GM21576 (cell line): ENCODE data around the gene ABCA8.

Source experiments
- ATAC-seq: cut with Tn5 transposase; IDR thresholded peaks from one replicate; pipeline ENCODE4 v1.9.1; 2021; ENCODE audit warnings: mild to moderate bottlenecking, moderate library complexity; ENCODE audit not compliant: unreplicated experiment

ABCA8 gene

DNA sequence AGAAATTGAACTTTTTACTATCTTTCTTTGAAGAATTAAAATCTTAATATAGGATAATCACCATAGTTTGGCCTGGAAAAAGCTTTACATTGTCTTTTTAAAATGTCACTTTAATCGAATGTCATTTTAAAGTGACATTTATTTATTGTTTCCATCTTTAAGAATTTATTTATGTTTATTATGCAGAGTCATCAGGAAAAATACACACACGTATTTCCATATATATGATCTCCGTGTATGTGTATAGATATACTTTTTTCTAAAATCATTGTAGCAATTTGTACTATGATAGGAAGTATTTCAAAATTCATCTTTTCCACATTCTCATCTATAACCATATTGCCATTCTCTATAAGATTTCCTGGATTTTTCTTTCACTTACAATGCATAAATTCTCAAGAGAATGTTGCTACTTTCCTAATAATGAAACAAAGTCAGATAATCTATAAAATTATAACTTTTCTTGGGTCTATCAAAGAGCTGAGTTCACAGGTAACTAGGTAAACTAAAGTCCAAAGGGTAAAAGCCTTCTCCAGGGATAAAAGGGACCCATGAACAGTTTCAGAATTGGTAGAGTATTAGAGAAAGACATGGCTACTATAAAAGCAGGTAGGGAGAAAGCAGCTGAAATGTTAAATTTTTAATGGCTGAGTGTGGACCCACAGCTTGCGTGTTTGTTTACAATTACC, 11.9 kb downstream of the ABCA8 start:
- ATAC-seq: no peak

GRCh38 chr17:68942389-68942788, 12.8 kb downstream of the ABCA8 start:
- no peak for ATAC-seq

DNA sequence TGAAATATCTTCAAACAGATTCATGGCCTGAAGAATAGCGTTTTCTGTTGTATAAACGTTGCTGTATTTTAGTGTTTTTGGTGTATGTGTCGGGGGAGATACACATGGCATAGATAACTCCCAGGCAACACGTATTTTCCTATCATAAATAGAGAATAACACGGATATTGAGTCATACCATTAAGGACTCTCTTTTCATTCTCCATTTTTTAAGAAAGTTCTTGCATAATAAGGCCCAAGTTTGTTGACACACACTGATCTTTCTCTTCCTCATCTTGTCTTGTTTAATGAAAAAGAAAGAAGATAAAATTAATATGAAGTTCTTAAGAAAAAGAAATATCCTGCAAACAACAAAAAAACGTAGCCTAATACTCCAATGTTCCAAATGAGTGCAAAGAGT, 13.4 kb downstream of the ABCA8 start:
- ATAC-seq: no peak

GRCh38 chr17:68939195-68939594, 16.0 kb downstream of the ABCA8 start:
- ATAC-seq: no peak

- ATAC-seq: no peak
Observed at GRCh38 chr17:68937890-68938514, 17.2 kb downstream of the ABCA8 start.

- no peak for ATAC-seq
Observed at GRCh38 chr17:68927516-68927915, 27.7 kb downstream of the ABCA8 start.

DNA sequence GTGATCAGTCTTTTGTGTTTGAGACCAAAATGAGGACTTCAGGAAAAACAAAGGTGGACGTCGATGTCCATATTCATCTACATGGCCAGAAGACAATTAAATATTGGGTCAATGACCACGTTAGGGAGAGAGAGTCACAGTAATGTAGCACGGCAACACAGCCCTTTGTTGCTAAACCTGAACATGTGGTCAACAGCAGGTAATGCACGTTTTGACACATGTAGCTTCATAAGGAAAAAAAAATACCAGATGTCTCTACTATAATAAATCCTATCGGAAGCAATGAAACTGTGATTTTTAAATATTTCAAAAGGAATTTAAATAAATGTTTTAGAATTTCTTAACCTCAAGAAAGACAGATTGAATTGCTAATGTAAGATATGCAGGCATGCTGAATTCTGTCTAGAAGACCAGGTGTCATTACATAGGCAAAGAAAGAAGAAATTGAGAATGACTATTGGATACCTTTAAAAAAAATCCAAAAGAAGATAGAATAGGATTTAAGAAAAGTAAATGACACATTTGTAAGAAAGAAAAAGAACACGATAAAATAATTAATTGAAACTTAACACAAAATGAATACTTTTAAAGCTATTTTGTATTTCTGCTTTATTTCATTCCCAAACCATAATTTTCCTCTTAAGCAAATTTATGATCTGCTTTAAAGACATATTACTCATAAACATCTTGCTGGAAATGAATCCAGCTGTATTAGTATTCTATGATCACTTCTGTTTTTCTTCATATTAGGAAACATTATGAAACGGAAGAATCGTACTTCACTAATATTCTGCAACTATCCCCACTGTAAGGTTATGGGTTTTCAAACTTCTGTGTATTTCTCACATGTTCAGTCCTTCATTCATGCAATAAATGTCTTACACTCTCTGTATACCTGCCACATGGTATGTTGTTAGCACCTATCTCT, 30.1 kb downstream of the ABCA8 start:
- ATAC-seq: no peak

DNA sequence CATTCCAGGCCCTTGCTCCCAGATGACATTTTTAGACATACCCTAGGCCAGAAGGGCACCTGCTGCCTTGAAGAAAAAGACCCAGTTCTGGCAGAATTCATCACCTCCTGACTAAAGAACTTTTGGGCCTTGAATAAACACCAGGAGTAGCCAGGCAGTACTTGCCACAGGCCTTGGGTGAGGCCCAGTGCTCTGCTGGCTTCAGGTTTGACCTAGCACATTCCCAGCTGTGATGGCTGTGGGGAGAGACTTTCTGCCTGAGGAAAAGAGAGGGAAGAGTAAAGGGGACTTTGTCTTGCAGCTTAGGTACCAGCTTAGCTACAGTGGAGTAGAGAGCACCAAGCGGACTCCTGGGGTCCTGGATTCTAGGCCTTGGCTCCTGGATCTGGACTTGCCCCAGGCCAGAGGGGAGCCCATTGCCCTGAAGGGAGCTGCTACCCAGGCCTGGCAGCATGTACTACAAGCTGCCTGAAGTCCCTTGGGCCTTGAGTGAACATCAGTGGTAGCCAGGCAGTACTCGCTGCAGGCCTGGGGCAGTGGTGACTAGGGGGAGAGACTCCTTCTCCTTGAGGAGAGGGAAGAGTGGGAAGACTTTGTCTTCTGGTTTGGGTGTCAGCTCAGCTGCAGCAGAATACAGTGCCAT, 44.3 kb downstream of the ABCA8 start:
- ATAC-seq: no peak

GRCh38 chr17:68910251-68910705, 44.9 kb downstream of the ABCA8 start:
- no peak for ATAC-seq

DNA sequence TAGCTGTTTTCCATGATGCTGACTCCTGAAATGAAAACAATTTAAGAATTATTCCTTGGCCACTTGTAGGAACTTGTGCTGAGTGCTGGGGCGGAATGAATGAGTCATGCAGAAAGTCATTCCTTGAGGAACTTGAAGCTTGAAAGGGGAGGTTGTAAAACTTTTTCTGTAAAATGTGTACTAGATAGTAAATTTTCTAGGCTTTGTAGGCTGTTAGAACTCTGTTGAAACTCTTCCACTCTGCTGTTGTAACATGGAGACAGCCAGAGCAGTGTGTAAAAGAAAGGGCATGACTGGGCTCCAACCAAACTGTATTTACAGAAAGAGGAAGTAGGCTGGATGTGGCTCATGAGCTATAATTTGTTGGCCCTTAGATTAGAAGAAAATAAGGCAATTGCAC, 46.1 kb downstream of the ABCA8 start:
- ATAC-seq: no peak

GRCh38 chr17:68908045-68908444, 47.1 kb downstream of the ABCA8 start:
- peak; percentile 66 for ATAC-seq

- no peak for ATAC-seq
Observed at GRCh38 chr17:68906638-68907037, 48.6 kb downstream of the ABCA8 start.

- no peak for ATAC-seq
Observed at GRCh38 chr17:68903286-68903685, 51.9 kb downstream of the ABCA8 start.

DNA sequence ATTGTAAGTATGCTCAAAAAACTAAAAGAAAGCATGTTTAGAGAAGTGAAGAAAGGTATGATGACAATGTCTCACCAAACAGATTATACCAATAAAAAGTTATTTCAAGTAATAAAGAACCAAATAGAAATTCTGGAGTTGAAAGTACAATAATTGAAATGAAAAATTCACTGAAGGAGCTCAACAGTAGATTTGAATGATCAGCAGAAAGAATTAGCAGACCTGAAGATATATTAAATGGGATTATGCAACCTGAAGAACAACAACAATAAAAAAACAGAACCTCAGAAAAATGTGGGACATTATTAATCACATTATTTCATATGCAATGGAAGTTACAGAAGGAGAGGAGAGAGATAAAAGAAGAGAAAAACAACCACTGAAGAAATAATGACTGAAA, 57.6 kb downstream of the ABCA8 start:
- ATAC-seq: no peak

DNA sequence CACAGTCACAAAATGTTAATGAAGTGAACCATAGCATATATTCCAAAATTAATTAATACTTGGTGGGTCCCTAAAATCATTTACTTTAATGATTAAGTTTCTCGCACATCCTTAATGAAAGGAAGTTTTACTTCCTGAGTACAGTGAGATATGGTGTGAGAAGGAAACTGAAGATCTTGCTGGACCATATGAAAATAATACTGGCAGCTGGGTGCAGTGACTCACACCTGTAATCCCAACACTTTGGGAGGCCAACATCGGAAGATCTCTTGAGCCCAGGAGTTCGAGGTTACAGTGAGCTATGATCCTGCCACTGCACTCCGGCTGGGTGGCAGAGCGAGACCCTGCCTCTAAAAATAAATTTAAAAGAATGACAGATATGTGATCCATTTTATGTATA, 62.5 kb downstream of the ABCA8 start:
- no peak for ATAC-seq

GRCh38 chr17:68892193-68892592, 63.0 kb downstream of the ABCA8 start:
- ATAC-seq: no peak

DNA sequence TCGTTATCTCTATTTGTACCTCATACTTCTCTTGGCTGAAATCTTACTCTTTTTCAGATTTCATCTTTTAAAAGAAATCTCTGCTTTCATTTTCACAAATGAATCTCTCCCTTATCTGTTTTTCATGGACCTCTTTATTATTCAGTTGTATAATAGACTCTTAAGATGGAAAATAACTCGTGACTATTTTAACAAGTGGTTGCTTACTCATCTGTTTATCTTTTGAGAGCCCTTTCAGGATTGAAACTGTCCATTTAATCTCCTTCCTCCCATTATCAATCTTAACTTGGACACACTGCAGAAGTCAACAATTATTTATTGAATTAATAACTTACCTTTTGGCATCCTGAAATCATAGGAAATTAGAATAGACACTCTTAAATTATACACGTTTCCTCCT, 68.8 kb downstream of the ABCA8 start:
- ATAC-seq: no peak

- no peak for ATAC-seq
Observed at GRCh38 chr17:68884888-68885287, 70.3 kb downstream of the ABCA8 start.

DNA sequence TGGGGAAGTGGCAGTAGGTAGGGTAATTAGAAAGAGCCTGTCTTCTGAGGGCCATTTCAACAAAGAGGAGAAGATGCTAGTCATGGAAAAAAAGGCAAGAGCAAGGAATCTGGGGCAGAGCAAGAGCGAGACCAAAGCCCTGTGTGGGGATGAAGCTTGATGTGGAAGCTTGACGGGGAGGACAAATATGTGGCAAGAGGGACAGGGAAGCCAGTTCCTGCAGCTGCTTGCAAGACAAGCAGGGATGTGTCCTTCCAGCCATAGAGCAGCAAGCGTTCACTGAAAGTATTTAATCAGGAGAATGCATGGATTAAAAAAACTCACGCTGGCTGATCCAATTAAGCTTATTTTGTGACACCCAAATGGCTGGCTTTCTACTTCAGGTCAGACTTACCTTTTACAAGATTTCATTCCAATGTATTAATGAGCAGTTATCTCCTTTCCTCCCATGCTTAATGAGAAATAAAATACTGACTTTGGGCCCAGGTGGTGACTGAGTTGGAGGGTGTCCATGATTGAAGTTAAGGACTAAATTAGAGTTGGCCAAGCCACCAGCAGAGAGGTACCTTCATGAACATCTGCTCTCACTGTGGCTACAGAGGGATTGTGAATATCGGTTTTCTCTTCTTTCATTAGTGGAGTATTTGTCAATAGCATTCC, 76.8 kb downstream of the ABCA8 start:
- no peak for ATAC-seq

- ATAC-seq: no peak
Observed at GRCh38 chr17:68871447-68871846, 83.7 kb downstream of the ABCA8 start.

- no peak for ATAC-seq
Observed at GRCh38 chr17:68870976-68871375, 84.2 kb downstream of the ABCA8 start.
